HCT116 (cell line): Measurements from ENCODE around the gene SCGB1A1. TPM values are rescaled to one million over a fixed set of nuclear protein-coding genes. Genes with fewer than 3 reads are reported as not detected.

Experiments
- ATAC-seq: fragments of 200-7000 bp; cut with Tn5 transposase; 2 replicates; pipeline ENCODE4 v1.9.1; 2020; ENCODE audit warnings: mild to moderate bottlenecking, moderate library complexity
- BruUV-seq: library from RNA; stranded (reverse); fragments of 400-500 nt; replicated peaks from 2 replicates; lab custom pipeline; 2021; lab: Mats Ljungman, UMichigan
- CTCF ChIA-PET: fragments of 300-600 bp; sonication (Branson Sonifier 250); formaldehyde crosslinking; loops from one replicate; lab custom pipeline; 2021; ENCODE audit warnings: antibody characterized with exemption; lab: Charles Lee
- POLR2A ChIA-PET: fragments of 300-600, 350-600 bp; sonication (Branson Sonifier 250); formaldehyde crosslinking; loops from one replicate; lab custom pipeline; 2021; ENCODE audit warnings: antibody characterized with exemption; lab: Charles Lee
- RAD21 ChIA-PET, 2 experiments: fragments of 300-600 bp; sonication (Branson Sonifier 250); formaldehyde crosslinking; loops; one replicate each; lab custom pipeline; 2023; ENCODE audit warnings: low total read pairs in 2 of 2; ENCODE audit not compliant: uncharacterized antibody in 2 of 2, unreplicated experiment in 2 of 2, low non-redundant PET in 1 of 2; lab: Charles Lee
- DNase-seq: peaks from one replicate; pipeline ENCODE4 v3.0.0-alpha.2; 2010; ENCODE audit warnings: low read depth, low spot score
- H2AFZ ChIP-seq: fragments of 200-600 bp; shearing (Covaris generic), sonication (generic); 2 replicates; pipeline ENCODE4 v1.6.1; 2017; ENCODE audit warnings: low read depth, mixed run types, mixed read lengths, antibody characterized with exemption, low read length; ENCODE audit not compliant: poor library complexity, severe bottlenecking
- H3K27ac ChIP-seq: 2 replicates; pipeline ENCODE4 v1.5.1; 2012; ENCODE audit warnings: low read depth, low read length
- H3K27me3 ChIP-seq: fragments of 200-600 bp; sonication (generic); 2 replicates; pipeline ENCODE4 v1.6.1; 2016; ENCODE audit warnings: mixed run types, low read length, mixed read lengths; ENCODE audit not compliant: insufficient read depth
- H3K36me3 ChIP-seq, 2 experiments: fragments of 200-500 bp in 1 of 2; fragments of 200-600 bp in 1 of 2; sonication (Bioruptor generic) in 1 of 2; sonication (generic) in 1 of 2; 2 replicates each; pipeline versions ENCODE4 v1.5.1 to v1.6.1; 2014 to 2016; ENCODE audit warnings: low read length in 2 of 2, inconsistent platforms in 1 of 2, mixed read lengths in 1 of 2, mixed run types in 1 of 2; ENCODE audit not compliant: insufficient read depth in 2 of 2, control insufficient read depth in 1 of 2
- H3K4me1 ChIP-seq, 2 experiments: fragments of 200-600 bp in 1 of 2; sonication (generic) in 1 of 2; 2 replicates each; pipeline versions ENCODE4 v1.5.1 to v1.6.1; 2012 to 2017; ENCODE audit warnings: low read length in 2 of 2, inconsistent platforms in 1 of 2, mild to moderate bottlenecking in 1 of 2, mixed read lengths in 1 of 2, mixed run types in 1 of 2, moderate library complexity in 1 of 2; ENCODE audit not compliant: insufficient read depth in 2 of 2, control insufficient read depth in 1 of 2
- H3K4me2 ChIP-seq: fragments of 200-600 bp; sonication (generic); 2 replicates; pipeline ENCODE4 v1.6.1; 2017; ENCODE audit warnings: mixed run types, low read length, mixed read lengths
- H3K4me3 ChIP-seq, 2 experiments: fragments of 200-600 bp in 1 of 2; sonication (generic) in 1 of 2; replicated peaks in 1 of 2; 2 replicates each; pipeline ENCODE4 v1.5.1; 2011 to 2016; ENCODE audit warnings: low read length in 2 of 2, control low read depth in 1 of 2, low read depth in 1 of 2, mild to moderate bottlenecking in 1 of 2, mixed read lengths in 1 of 2, mixed run types in 1 of 2
- H3K79me2 ChIP-seq: fragments of 200-600 bp; sonication (generic); 2 replicates; pipeline ENCODE4 v1.6.1; 2017; ENCODE audit warnings: mild to moderate bottlenecking, mixed run types, low read length, moderate library complexity, mixed read lengths; ENCODE audit not compliant: insufficient read depth
- H3K9ac ChIP-seq: fragments of 200-600 bp; sonication (generic); 2 replicates; pipeline ENCODE4 v1.6.1; 2016; ENCODE audit warnings: low read length, mixed read lengths
- H3K9me2 ChIP-seq: fragments of 200-600 bp; sonication (generic), shearing (Covaris generic); 2 replicates; pipeline ENCODE4 v1.6.1; 2017; ENCODE audit warnings: mixed run types, mild to moderate bottlenecking, moderate library complexity; ENCODE audit not compliant: insufficient read depth
- H3K9me3 ChIP-seq, 2 experiments: fragments of 200-500 bp in 1 of 2; fragments of 200-600 bp in 1 of 2; sonication (Bioruptor generic) in 1 of 2; sonication (generic) in 1 of 2; 2 replicates each; pipeline ENCODE4 v1.6.1; 2014 to 2017; ENCODE audit warnings: low read length in 2 of 2, mixed read lengths in 2 of 2, inconsistent platforms in 1 of 2, low read depth in 1 of 2, mild to moderate bottlenecking in 1 of 2, mixed run types in 1 of 2, moderate library complexity in 1 of 2; ENCODE audit not compliant: control insufficient read depth in 1 of 2, insufficient read depth in 1 of 2
- H4K20me1 ChIP-seq: fragments of 200-600 bp; sonication (generic), shearing (Covaris generic); 2 replicates; pipeline ENCODE4 v1.6.1; 2017; ENCODE audit warnings: mixed run types, mild to moderate bottlenecking, moderate library complexity; ENCODE audit not compliant: insufficient read depth
- ATF3 ChIP-seq: IDR thresholded peaks from 2 replicates; pipeline ENCODE4 v1.6.1; 2012
- CBX3 ChIP-seq: IDR thresholded peaks from 2 replicates; pipeline ENCODE4 v1.6.1; 2012; ENCODE audit warnings: low read depth
- ELF1 ChIP-seq: IDR thresholded peaks from 2 replicates; pipeline ENCODE4 v1.6.1; 2012; ENCODE audit warnings: low read depth, borderline replicate concordance
- EZH2 ChIP-seq: fragments of 200-600 bp; sonication (generic); IDR thresholded peaks from 2 replicates; pipeline ENCODE4 v1.6.1; 2017; ENCODE audit warnings: antibody characterized with exemption, mixed run types
- EZH2phosphoT487 ChIP-seq: fragments of 200-600 bp; IDR thresholded peaks from 2 replicates; pipeline ENCODE4 v1.6.1; 2018; ENCODE audit warnings: antibody characterized with exemption, borderline replicate concordance
- JUND ChIP-seq: IDR thresholded peaks from 2 replicates; pipeline ENCODE4 v1.6.1; 2012
- MAX ChIP-seq: IDR thresholded peaks from 2 replicates; pipeline ENCODE4 v1.6.1; 2012
- POLR2AphosphoS5 ChIP-seq: IDR thresholded peaks from 2 replicates; pipeline ENCODE4 v1.6.1; 2011; ENCODE audit warnings: mild to moderate bottlenecking, low read depth, low read length, moderate library complexity
- RAD21 ChIP-seq: IDR thresholded peaks from 2 replicates; pipeline ENCODE4 v1.6.1; 2012; ENCODE audit warnings: low read depth, mild to moderate bottlenecking
- REST ChIP-seq: IDR thresholded peaks from 2 replicates; pipeline ENCODE4 v1.6.1; 2012; ENCODE audit warnings: low read depth
- SRF ChIP-seq: IDR thresholded peaks from 2 replicates; pipeline ENCODE4 v1.6.1; 2012; ENCODE audit warnings: low read depth
- TCF7L2 ChIP-seq: IDR thresholded peaks from 2 replicates; pipeline ENCODE4 v1.7.0; 2011; ENCODE audit warnings: borderline replicate concordance, inconsistent platforms; ENCODE audit not compliant: insufficient read depth, insufficient read length; ENCODE audit errors: extremely low read depth
- ZBTB33 ChIP-seq: IDR thresholded peaks from 2 replicates; pipeline ENCODE4 v1.6.1; 2011; ENCODE audit warnings: mild to moderate bottlenecking, low read length, moderate library complexity; ENCODE audit not compliant: insufficient replicate concordance; ENCODE audit errors: extremely low read depth
- intact Hi-C: fragments of 100-400 bp; cut with micrococcal nuclease; formaldehyde crosslinking; loops from 2 replicates; pipeline ENCODE4 v1.10.0; 2022
- total RNA-seq: library from RNA; stranded (reverse); gene quantifications from one replicate; pipeline ENCODE4 v1.2.1, GENCODE V29; 2021; ENCODE audit not compliant: unreplicated experiment

The SCGB1A1 gene
- total RNA-seq, 1 experiment from 2014 or later: 2.0 TPM

GRCh38 chr11:62404435-62404834 lies 14.4 kb upstream of the SCGB1A1 start:
- no peaks in the 10 kb centered on the region for H4K20me1 ChIP-seq
- no peak overlapping the region for H3K9ac ChIP-seq
- no peaks in the 10 kb centered on the region for H3K9me3 ChIP-seq
- DNase-seq (no peak), ATAC-seq (no peak)
- H3K27me3 ChIP-seq: no peaks in the 10 kb centered on the region
- no TSS peak for BruUV-seq
- CTCF ChIA-PET: interaction anchor here (1.3 to 1.5 kb wide), 3 partner anchors 10 to 139 kb away, joined by 4 to 7 read pairs (median 4); no protein-coding TSS in a partner anchor
- H3K79me2 ChIP-seq: no peaks in the 10 kb centered on the region
- RAD21 ChIA-PET: no interaction called here
- H3K9me2 ChIP-seq: no peaks in the 10 kb centered on the region
- no peaks in the 10 kb centered on the region for H3K4me1 ChIP-seq
- H3K4me3 ChIP-seq: no peak overlapping the region
- intact Hi-C loops: no loop called here
- TF ChIP-seq ELF1: no peak
- no peak for TF ChIP-seq TCF7L2
- TF ChIP-seq ZBTB33: no peak
- TF ChIP-seq ATF3: no peak
- no peak for TF ChIP-seq REST
- TF ChIP-seq EZH2phosphoT487: no peak
- no peak for TF ChIP-seq JUND
- no peak for TF ChIP-seq SRF
- no peak for TF ChIP-seq RAD21
- no peak for TF ChIP-seq MAX
- TF ChIP-seq EZH2: no peak
- TF ChIP-seq CBX3: no peak
- no peak for TF ChIP-seq POLR2AphosphoS5
- POLR2A ChIA-PET: no interaction called here
- H2AFZ ChIP-seq: no peak overlapping the region
- H3K27ac ChIP-seq: no peak overlapping the region
- H3K36me3 ChIP-seq: no peaks in the 10 kb centered on the region
- no peak overlapping the region for H3K4me2 ChIP-seq
